Subcutaneous adipose tissue (tissue), 4 donors: ENCODE measurements around the gene ANK2. TPM values are rescaled to one million over a fixed set of nuclear protein-coding genes. Genes with fewer than 3 reads are reported as not detected.

Source experiments
- CTCF ChIP-seq: fragments of 450-650 bp; IDR thresholded peaks from one replicate; pipeline ENCODE4 v1.5.1; 2016; ENCODE audit warnings: low read depth, mild to moderate bottlenecking, control low read depth, antibody characterized with exemption, moderate library complexity
- total RNA-seq, 4 donors: library from RNA; depleted of rRNA; stranded (reverse); fragments of >200 nt; gene quantifications; one replicate each; pipeline ENCODE4 v1.1.0, GENCODE V29; 2016

ANK2 gene
- total RNA-seq, 4 donors from 2014 or later: 49.4 to 119 (median 72.9) TPM

DNA sequence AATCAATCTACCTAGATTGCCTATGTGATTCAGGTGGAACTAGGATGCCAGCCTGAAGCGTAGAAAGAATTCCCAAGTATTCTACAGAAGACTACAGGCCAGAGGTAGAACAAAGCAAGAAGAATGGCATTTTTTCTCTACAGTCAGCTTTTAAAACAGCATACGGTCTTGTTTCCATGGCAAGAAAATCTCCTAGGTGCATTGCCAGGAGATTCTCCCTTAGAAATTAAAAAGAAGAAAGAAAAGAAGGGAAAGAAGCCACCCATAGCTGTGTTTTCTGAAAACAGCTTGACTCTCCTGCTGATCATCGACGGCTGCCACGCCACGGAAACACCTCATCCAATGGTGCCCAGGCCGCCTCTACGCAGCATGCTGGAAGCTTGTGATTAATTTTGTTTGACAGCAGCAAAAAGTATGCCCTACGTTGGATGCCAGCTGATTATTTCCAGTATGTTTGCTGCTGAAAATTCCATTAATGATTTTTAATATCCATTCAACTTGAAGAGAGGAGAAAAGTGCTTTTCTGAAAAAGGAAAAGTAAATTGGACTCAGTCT is 24.1 kb downstream of the ANK2 start:
- TF ChIP-seq CTCF: no peak

DNA sequence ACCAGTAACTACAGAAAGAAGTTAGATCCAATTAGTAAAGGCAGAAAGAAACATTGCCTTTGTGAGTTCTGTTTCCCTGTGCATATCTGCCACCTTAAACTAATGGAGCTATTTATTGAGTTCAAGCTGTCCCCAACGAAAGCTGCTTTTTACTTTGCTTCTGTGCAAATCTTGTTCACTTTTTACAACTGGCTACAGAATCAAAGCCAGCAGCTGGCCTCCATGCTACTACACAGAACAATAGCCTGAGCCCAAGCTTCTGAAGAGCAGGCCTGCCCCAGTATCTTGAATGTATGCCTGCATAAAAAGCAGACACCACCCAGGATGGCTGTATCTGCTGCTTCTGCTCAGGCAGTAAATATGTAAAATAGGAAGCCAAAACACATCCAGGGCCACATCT is 28.1 kb downstream of the ANK2 start:
- no peak for TF ChIP-seq CTCF

DNA sequence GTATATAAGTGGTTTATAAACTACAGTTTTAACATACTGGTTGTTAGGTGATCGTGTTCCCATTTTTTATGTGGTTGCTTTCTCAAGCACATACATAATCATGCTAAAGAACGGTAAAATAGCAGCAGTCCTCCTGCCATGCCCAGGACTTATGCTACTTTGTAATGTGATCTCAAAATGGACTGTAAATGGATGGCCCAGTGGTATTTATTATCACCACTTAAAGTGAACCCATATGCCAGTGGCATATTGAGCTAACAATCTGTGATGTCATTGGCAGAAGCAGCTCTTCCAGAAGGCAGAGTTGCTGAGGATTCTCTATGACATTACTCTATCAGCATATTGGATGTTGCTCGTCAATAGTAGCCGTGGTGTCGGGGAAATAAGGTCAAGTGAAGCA is 28.6 kb downstream of the ANK2 start:
- no peak for TF ChIP-seq CTCF

- no peak for TF ChIP-seq CTCF
These were observed 30.6 kb downstream of the ANK2 start for GRCh38 chr4:113080050-113080449.

GRCh38 chr4:113080624-113081023 is 31.2 kb downstream of the ANK2 start:
- no peak for TF ChIP-seq CTCF

DNA sequence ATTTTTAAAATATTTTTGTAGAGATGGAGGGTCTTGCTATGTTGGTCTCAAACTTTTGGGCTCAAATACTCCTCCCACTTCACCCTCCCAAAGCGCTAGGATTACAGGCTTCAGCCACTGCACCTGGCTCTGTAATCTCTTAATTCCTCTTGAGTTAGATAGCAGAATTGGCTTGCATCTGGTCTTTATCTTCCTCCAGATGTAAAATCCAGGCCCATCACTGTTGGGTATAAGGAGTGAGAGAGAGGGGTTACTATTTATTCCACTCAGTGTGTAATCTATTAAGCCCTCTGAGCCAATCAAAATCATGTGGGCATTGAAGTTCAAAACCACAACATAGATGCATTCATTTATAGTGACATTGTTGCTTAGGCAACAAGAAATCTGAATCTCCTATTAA is 33.9 kb downstream of the ANK2 start:
- no peak for TF ChIP-seq CTCF

DNA sequence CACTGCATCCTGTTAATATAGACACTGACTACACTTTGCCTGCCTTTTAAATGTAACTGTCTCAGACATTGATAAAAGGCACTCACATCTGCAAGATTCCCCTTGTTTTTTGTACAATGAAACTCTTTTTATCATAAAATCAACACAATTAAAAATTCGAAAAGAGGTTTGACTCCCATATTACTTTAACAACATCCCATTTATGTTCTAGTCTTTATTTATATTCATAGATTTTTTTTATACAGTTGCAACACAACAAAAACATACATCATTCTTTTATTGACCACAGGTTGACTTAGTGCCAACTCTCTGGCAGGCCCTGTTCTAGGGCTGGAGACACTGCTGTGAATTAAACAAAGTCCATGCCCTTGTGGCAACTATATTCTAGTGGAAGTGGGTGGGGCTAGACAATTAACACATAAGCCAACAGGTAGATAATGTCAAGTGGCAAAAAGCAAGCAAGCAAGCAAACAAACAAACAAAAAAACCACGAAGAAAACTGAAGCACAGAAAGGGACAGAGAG is 36.8 kb downstream of the ANK2 start:
- TF ChIP-seq CTCF: no peak
